Medulla oblongata (tissue), 1 donor: ENCODE data around the gene TIGAR.
A peak's percentile ranks its signal among the peaks of the same experiment; 100 is the strongest.

Experiments used
- DNase-seq: peaks from one replicate; pipeline ENCODE4 v3.0.0-alpha.2; 2015; ENCODE audit errors: extremely low spot score

TIGAR gene

GRCh38 chr12:4303750-4304149 lies 17.3 kb upstream of the TIGAR start:
- DNase-seq, result no peak

- peak; percentile 72 for DNase-seq
Observed at GRCh38 chr12:4307593-4308333, 13.2 kb upstream of the TIGAR start.

- no peak for DNase-seq
Observed at GRCh38 chr12:4308334-4308950, 12.6 kb upstream of the TIGAR start.

- no peak for DNase-seq
Observed at GRCh38 chr12:4311776-4312175, 9.2 kb upstream of the TIGAR start.

- no peak for DNase-seq
Observed at GRCh38 chr12:4312251-4312650, 8.8 kb upstream of the TIGAR start.

- DNase-seq, result no peak
Observed at GRCh38 chr12:4320497-4320852, 538 bp upstream of the TIGAR start.

GRCh38 chr12:4322726-4323125 lies 1.7 kb downstream of the TIGAR start:
- peak; percentile 13 for DNase-seq

- DNase-seq, result peak; percentile 58
Observed at GRCh38 chr12:4323396-4323795, 2.4 kb downstream of the TIGAR start.

- DNase-seq, result no peak
Observed at GRCh38 chr12:4324366-4324765, 3.4 kb downstream of the TIGAR start.

- DNase-seq, result no peak
Observed at GRCh38 chr12:4325966-4326365, 5.0 kb downstream of the TIGAR start.

GRCh38 chr12:4327293-4327692 lies 6.3 kb downstream of the TIGAR start:
- DNase-seq, result no peak

GRCh38 chr12:4330203-4330602 lies 9.2 kb downstream of the TIGAR start:
- no peak for DNase-seq

GRCh38 chr12:4331221-4331620 lies 10.2 kb downstream of the TIGAR start:
- DNase-seq, result no peak

GRCh38 chr12:4331842-4332241 lies 10.8 kb downstream of the TIGAR start:
- no peak for DNase-seq

GRCh38 chr12:4346931-4347330 lies 25.9 kb downstream of the TIGAR start:
- DNase-seq, result no peak

GRCh38 chr12:4353785-4354208 lies 32.8 kb downstream of the TIGAR start:
- no peak for DNase-seq

- no peak for DNase-seq
Observed at GRCh38 chr12:4355156-4356040, 34.4 kb downstream of the TIGAR start.

GRCh38 chr12:4356041-4356327 lies 35.0 kb downstream of the TIGAR start:
- DNase-seq, result no peak

GRCh38 chr12:4366090-4366489 lies 45.1 kb downstream of the TIGAR start:
- no peak for DNase-seq

GRCh38 chr12:4369548-4369947 lies 48.5 kb downstream of the TIGAR start:
- no peak for DNase-seq

GRCh38 chr12:4370265-4370664 lies 49.3 kb downstream of the TIGAR start:
- DNase-seq, result no peak

- no peak for DNase-seq
Observed at GRCh38 chr12:4372653-4373052, 51.6 kb downstream of the TIGAR start.

- no peak for DNase-seq
Observed at GRCh38 chr12:4375449-4375848, 54.4 kb downstream of the TIGAR start.
